Measurements from ENCODE around the gene PRPS1. TPM values are rescaled to one million over a fixed set of nuclear protein-coding genes. Genes with fewer than 3 reads are reported as not detected.
"Not testable (repeated sequence)": the region's sequence is repeated elsewhere in the genome, so short reads cannot be mapped to it uniquely, and the experiment has no call there.

PRPS1 gene
- total and polyA plus RNA-seq, 4 donors: 13.3 to 32.2 (median 26.1) TPM

DNA sequence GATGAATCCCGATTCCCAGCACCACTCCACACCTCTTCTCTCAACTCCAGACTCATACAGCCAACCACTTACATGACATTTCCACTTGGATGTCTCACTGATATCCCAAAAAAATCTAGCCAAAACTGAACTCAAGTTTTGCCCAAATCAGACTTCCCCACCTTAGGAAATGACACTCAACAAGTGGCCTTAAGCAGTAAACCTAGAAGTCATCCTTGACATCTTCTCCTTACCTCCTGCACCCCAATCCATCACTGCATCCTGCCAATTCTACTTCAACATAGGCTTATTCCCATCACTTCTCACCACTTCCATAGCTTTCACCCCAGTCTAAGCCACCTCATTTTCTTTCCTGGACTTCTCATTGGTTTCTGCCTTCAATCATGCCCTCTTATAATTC is 39.1 kb downstream of the PRPS1 start:
- Histone ChIP-seq H3K27me3 (ENCODE audit: control insufficient read depth in 4 of 4, insufficient read depth in 4 of 4, low read length in 3 of 4) (no peaks in the 10 kb centered on the region), H3K4me1 (ENCODE audit: control insufficient read depth in 4 of 4, insufficient read depth in 4 of 4, low read length in 3 of 4) (no peaks in the 10 kb centered on the region), H3K4me3 (ENCODE audit: low read depth in 1 of 3, low read length in 3 of 3) (no peak overlapping the region), H3K36me3 (ENCODE audit: control insufficient read depth in 4 of 4, insufficient read depth in 3 of 4, low read depth in 1 of 4, low read length in 3 of 4) (no peaks in the 10 kb centered on the region), H3K27ac (ENCODE audit: low read depth in 1 of 2, low read length in 2 of 2) (no peak overlapping the region), H3K9ac (ENCODE audit: low read depth in 1 of 2, low read length in 2 of 2) (no peak overlapping the region), H3K9me3 (ENCODE audit: control insufficient read depth in 4 of 4, low read length in 3 of 4) (no peaks in the 10 kb centered on the region)
- TF ChIP-seq JUND (IDR thresholded peaks at IDR 0.05) (no peak), TAF1 (conservative IDR thresholded peaks at IDR 0.05) (no peak), SP1 (IDR thresholded peaks at IDR 0.05) (no peak), YY1 (IDR thresholded peaks at IDR 0.05) (no peak), HNF4G (IDR thresholded peaks at IDR 0.05) (no peak), GABPA (IDR thresholded peaks at IDR 0.05 in 1 of 2, conservative IDR thresholded peaks at IDR 0.05 in 1 of 2) (no peak), FOXA2 (IDR thresholded peaks at IDR 0.05) (no peak), HNF4A (conservative IDR thresholded peaks at IDR 0.05) (no peak), RAD21 (IDR thresholded peaks at IDR 0.05) (no peak), EGR1 (IDR thresholded peaks at IDR 0.05; ENCODE audit: low read depth in 2 of 2) (no peak)
- TF ChIP-seq, protein P1, sequence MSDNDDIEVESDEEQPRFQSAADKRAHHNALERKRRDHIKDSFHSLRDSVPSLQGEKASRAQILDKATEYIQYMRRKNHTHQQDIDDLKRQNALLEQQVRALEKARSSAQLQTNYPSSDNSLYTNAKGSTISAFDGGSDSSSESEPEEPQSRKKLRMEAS (IDR thresholded peaks at IDR 0.05): no peak
- TF ChIP-seq, protein P2, sequence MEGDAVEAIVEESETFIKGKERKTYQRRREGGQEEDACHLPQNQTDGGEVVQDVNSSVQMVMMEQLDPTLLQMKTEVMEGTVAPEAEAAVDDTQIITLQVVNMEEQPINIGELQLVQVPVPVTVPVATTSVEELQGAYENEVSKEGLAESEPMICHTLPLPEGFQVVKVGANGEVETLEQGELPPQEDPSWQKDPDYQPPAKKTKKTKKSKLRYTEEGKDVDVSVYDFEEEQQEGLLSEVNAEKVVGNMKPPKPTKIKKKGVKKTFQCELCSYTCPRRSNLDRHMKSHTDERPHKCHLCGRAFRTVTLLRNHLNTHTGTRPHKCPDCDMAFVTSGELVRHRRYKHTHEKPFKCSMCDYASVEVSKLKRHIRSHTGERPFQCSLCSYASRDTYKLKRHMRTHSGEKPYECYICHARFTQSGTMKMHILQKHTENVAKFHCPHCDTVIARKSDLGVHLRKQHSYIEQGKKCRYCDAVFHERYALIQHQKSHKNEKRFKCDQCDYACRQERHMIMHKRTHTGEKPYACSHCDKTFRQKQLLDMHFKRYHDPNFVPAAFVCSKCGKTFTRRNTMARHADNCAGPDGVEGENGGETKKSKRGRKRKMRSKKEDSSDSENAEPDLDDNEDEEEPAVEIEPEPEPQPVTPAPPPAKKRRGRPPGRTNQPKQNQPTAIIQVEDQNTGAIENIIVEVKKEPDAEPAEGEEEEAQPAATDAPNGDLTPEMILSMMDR (IDR thresholded peaks at IDR 0.05; ENCODE audit: low read depth, low read length, missing input control): no peak
- TF ChIP-seq, protein P3, sequence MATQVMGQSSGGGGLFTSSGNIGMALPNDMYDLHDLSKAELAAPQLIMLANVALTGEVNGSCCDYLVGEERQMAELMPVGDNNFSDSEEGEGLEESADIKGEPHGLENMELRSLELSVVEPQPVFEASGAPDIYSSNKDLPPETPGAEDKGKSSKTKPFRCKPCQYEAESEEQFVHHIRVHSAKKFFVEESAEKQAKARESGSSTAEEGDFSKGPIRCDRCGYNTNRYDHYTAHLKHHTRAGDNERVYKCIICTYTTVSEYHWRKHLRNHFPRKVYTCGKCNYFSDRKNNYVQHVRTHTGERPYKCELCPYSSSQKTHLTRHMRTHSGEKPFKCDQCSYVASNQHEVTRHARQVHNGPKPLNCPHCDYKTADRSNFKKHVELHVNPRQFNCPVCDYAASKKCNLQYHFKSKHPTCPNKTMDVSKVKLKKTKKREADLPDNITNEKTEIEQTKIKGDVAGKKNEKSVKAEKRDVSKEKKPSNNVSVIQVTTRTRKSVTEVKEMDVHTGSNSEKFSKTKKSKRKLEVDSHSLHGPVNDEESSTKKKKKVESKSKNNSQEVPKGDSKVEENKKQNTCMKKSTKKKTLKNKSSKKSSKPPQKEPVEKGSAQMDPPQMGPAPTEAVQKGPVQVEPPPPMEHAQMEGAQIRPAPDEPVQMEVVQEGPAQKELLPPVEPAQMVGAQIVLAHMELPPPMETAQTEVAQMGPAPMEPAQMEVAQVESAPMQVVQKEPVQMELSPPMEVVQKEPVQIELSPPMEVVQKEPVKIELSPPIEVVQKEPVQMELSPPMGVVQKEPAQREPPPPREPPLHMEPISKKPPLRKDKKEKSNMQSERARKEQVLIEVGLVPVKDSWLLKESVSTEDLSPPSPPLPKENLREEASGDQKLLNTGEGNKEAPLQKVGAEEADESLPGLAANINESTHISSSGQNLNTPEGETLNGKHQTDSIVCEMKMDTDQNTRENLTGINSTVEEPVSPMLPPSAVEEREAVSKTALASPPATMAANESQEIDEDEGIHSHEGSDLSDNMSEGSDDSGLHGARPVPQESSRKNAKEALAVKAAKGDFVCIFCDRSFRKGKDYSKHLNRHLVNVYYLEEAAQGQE (IDR thresholded peaks at IDR 0.05): no peak
- TF ChIP-seq, protein P4, sequence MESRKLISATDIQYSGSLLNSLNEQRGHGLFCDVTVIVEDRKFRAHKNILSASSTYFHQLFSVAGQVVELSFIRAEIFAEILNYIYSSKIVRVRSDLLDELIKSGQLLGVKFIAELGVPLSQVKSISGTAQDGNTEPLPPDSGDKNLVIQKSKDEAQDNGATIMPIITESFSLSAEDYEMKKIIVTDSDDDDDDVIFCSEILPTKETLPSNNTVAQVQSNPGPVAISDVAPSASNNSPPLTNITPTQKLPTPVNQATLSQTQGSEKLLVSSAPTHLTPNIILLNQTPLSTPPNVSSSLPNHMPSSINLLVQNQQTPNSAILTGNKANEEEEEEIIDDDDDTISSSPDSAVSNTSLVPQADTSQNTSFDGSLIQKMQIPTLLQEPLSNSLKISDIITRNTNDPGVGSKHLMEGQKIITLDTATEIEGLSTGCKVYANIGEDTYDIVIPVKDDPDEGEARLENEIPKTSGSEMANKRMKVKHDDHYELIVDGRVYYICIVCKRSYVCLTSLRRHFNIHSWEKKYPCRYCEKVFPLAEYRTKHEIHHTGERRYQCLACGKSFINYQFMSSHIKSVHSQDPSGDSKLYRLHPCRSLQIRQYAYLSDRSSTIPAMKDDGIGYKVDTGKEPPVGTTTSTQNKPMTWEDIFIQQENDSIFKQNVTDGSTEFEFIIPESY (IDR thresholded peaks at IDR 0.05): no peak
- no peak for DNase-seq (ENCODE audit: low spot score)
- WGBS: 93% methylated on average over 1 of the region's 1 CpG

DNA sequence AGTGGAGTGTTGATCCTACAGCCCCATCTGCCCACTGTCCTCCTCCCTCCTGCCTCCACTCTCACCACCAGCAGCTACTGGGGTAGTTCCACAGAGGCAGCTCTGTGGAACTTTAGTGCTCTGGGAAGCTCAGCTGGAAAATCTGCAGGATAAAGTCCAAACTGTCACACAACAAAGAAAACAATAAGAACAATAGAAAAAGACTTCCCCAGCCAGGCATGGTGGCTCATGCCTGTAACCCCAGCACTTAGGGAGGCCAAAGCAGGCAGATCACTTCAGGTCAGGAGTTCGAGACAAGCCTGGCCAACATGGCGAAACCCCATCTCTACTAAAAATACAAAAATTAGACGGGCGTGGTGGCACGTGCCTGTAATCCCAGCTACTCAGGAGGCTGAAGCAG is 40.4 kb downstream of the PRPS1 start:
- H3K4me3 ChIP-seq (ENCODE audit: low read depth in 1 of 3, low read length in 3 of 3); H3K4me1 ChIP-seq (ENCODE audit: control insufficient read depth in 4 of 4, insufficient read depth in 4 of 4, low read length in 3 of 4); H3K9me3 ChIP-seq (ENCODE audit: control insufficient read depth in 4 of 4, low read length in 3 of 4); DNase-seq (ENCODE audit: low spot score); H3K27ac ChIP-seq (ENCODE audit: low read depth in 1 of 2, low read length in 2 of 2); H3K9ac ChIP-seq (ENCODE audit: low read depth in 1 of 2, low read length in 2 of 2); H3K36me3 ChIP-seq (ENCODE audit: control insufficient read depth in 4 of 4, insufficient read depth in 3 of 4, low read depth in 1 of 4, low read length in 3 of 4); H3K27me3 ChIP-seq (ENCODE audit: control insufficient read depth in 4 of 4, insufficient read depth in 4 of 4, low read length in 3 of 4): not testable (repeated sequence)
- WGBS: 90% methylated on average over 5 of the region's 5 CpGs

Measured in liver (tissue), 9 donors.